Keratinocyte (primary cell): ENCODE data around the gene EXOC3L2.

Experiments used
- CTCF ChIP-seq, 3 experiments: IDR thresholded peaks in 1 of 3; conservative IDR thresholded peaks in 1 of 3; optimal IDR thresholded peaks in 1 of 3; 2 replicates in 2 of 3; 3 replicates in 1 of 3; pipeline versions ENCODE3 to v1.5.1; 2011; ENCODE audit warnings: low read length in 3 of 3, mild to moderate bottlenecking in 3 of 3, moderate library complexity in 2 of 3, control low read depth in 1 of 3, inconsistent platforms in 1 of 3; ENCODE audit not compliant: insufficient read depth in 2 of 3; ENCODE audit errors: extremely low read depth in 1 of 3
- EZH2 ChIP-seq: IDR thresholded peaks from one replicate; pipeline ENCODE4 v1.6.1; 2012; ENCODE audit warnings: inconsistent platforms, mild to moderate bottlenecking, low read length, moderate library complexity

- TF ChIP-seq CTCF (optimal IDR thresholded peaks at IDR 0.05 in 1 of 3, IDR thresholded peaks at IDR 0.05 in 1 of 3, conservative IDR thresholded peaks at IDR 0.05 in 1 of 3; ENCODE audit: extremely low read depth in 1 of 3, insufficient read depth in 2 of 3, low read length in 3 of 3) = no peak
- no peak for TF ChIP-seq EZH2
Observed at GRCh38 chr19:45166723-45167252, 78.4 kb downstream of the EXOC3L2 start.
